GM12891 (cell line): ENCODE results near the gene NEUROD1.

Experiments used
- PAX5 ChIP-seq: IDR thresholded peaks from 2 replicates; pipeline ENCODE4 v1.6.1; 2011; ENCODE audit warnings: low read length, moderate library complexity, mild to moderate bottlenecking; ENCODE audit not compliant: insufficient read depth, severe bottlenecking
- POLR2A ChIP-seq: IDR thresholded peaks from 2 replicates; pipeline ENCODE4 v1.6.1; 2011; ENCODE audit warnings: low read depth, low read length, control low read depth
- POLR2AphosphoS5 ChIP-seq: IDR thresholded peaks from 2 replicates; pipeline ENCODE4 v1.6.1; 2011; ENCODE audit warnings: low read depth, low read length, control low read depth

- no peak for TF ChIP-seq PAX5
- no peak for TF ChIP-seq POLR2AphosphoS5
- TF ChIP-seq POLR2A = no peak
Measured at GRCh38 chr2:181725476-181725875, 45.2 kb upstream of the NEUROD1 start.
